CD4-positive, alpha-beta T cell treated with Interleukin-4 for 1 hour (primary cell): ENCODE results near the gene SMIM8.

Experiments
- DNase-seq, 2 donors: peaks; one replicate each; pipeline ENCODE4 v3.0.0-alpha.2; 2020 to 2022

Gene SMIM8

DNA sequence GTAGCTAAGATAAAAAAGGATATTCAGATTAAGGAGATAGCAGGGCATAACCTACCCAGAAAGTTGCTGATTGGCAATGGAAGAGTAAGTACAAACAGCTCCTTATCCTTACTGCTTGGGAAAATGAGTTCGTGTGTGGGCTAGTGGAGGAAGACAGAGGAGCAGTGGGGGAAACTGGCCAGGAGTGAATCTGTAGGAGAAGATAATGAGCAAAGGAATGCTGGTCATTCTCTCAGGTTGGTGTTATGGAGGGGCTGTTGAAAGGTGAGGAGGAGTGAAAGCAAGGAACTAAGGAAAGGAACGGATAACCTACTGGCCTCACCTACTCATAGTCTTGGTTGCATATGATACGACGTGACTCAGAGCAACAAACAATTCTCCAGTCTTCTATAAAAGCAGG, 14.0 kb downstream of the SMIM8 start:
- DNase-seq: no peak

DNA sequence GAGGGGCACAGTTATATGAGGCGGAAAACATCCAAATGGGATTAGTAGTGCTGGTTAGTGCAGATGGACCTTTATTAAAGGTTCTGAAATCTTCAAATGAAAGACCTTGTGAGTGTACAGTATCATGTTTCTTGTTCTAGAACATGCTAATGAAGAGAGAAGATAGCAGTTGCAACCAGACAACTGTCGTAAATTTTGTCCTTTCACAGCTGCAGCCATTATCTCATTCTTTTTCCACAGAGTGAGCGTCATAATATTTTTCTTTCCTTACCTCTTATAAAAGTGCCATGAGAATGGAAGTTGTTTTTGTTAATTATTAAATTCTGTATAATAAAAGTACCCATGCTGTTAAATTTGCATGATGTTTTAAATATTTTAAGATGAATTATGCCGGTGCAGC, 17.8 kb downstream of the SMIM8 start:
- DNase-seq: no peak

DNA sequence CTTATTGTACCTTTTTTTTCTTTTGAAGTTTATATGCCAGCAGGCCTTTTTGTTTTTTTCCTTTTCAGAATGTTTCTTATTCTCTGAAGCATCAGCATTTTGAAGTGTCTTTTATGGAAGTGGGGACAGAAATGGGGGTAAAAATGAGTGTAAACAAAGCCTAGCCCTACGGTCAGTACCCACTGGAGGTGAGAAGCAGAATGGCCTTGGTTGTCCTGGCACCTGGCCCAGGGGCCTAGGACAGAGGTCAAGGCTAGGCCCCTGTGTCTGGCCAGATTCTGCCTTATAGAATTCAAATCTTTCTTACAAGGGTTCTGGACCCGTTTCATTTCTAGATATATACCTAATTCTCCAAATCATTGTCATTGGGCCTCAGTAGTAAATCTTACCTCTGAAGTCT, 18.8 kb downstream of the SMIM8 start:
- no peak for DNase-seq

GRCh38 chr6:87341899-87342298, 19.5 kb downstream of the SMIM8 start:
- no peak for DNase-seq

GRCh38 chr6:87342829-87343228, 20.4 kb downstream of the SMIM8 start:
- no peak for DNase-seq

DNA sequence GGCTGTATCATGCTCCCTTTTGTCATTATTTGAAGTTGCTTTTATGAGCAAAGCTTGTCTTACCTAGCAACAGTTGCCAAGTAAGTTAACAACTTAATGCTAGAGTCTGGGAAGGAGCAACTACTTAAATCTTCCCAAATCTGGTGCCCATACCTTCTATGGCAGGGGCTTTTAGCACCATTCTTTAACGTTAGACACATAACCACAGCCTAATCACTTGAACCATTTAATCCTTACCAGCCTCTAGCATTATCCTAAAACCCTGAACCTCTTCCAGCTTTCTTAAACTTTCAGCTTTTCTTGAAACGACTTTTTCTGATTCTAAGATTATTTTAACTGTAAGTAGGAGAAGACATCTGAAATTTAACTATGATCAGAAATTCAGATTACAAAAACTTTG, 22.3 kb downstream of the SMIM8 start, which contains the start of gene C6orf163:
Gene C6orf163, plus strand, starts transcription at position 83 of the 400 bp plus-strand sequence. Its CDS starts 287 bp downstream, at position 370.
- DNase-seq: no peak

DNA sequence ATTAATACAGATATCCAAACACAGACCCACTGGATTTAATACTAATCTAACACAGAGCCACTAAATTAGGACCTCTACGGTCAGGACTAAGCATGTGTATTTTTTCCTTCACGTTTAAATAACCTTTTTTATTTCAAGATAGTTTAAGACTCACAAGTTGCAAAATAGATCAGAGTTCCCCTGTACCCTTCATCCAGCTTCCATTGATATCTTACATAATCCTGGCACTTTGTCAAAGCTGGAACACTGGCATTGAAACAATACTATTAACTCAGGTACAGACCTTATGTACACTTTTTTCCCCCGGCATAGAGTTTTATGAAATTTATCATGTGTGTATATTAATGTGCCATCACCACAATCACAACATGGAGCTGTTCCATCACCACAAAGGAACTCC, 24.3 kb downstream of the SMIM8 start:
- DNase-seq: no peak

- DNase-seq: no peak
These were observed 27.5 kb downstream of the SMIM8 start for GRCh38 chr6:87349896-87350295.

GRCh38 chr6:87350516-87350915, 28.1 kb downstream of the SMIM8 start:
- DNase-seq: no peak

GRCh38 chr6:87351583-87351982, 29.2 kb downstream of the SMIM8 start:
- no peak for DNase-seq

- no peak for DNase-seq
These were observed 33.8 kb downstream of the SMIM8 start for GRCh38 chr6:87356181-87356580.

- no peak for DNase-seq
These were observed 35.2 kb downstream of the SMIM8 start for GRCh38 chr6:87357479-87358196.

- DNase-seq: no peak
These were observed 42.3 kb downstream of the SMIM8 start for GRCh38 chr6:87364602-87365252.

DNA sequence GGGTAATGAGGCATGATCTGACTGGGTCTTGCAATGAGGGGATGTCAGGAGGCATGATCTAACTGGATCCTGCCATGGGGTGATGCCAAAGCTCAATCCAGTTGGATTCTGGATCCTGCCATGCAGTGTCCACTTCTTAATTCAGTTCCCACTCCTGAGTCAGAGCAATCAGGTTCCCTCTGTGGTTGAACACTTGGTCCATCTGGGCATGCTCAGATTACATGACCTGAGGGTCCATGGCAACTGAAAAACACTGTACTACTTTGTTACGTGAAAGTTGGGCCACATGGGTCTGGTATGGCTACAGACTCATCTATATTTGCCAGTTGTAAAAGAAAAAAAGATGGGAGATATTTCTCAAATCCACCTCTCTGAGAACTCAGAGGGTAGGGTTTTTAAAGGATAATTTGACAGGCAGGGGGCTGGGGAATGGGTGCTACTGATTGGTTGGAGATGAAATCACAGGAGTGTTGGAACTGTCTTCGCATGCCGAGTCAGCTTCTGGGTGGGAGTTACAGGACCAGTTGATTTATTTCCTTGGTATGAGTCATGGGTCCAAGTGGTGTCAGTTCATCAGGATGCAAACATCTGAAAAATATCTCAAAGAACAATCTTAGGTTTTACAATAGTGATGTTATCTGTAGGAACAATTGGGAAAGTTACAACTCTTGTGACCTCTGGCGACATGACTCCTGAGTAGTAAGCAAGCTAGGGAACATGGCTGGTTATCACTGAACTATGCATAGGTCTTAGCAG, 43.9 kb downstream of the SMIM8 start:
- no peak for DNase-seq

GRCh38 chr6:87366899-87367298, 44.5 kb downstream of the SMIM8 start:
- DNase-seq: no peak

- no peak for DNase-seq
These were observed 51.0 kb downstream of the SMIM8 start for GRCh38 chr6:87373377-87373776.

GRCh38 chr6:87375315-87375714, 52.9 kb downstream of the SMIM8 start:
- no peak for DNase-seq

- no peak for DNase-seq
These were observed 54.3 kb downstream of the SMIM8 start for GRCh38 chr6:87376643-87377042.

DNA sequence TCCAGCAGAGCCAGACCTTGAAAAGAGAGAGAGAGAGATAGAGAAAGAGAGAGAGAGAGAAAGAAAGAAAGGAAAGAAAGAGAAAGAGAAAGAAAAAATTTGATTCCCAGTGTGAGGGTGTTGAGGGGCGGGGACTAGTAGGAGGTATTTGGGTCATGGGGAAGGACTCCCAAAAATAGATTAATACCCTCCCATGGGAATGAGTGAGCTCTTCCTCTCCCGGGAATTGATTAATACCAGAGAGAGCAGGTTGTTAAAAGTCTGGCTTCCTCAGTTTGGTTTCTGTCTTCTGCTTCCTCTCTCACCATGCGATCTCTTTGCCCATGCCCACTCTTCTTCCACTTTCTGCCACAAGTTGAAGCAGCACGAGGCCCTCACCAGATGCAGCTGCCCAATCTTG, 56.6 kb downstream of the SMIM8 start:
- no peak for DNase-seq

DNA sequence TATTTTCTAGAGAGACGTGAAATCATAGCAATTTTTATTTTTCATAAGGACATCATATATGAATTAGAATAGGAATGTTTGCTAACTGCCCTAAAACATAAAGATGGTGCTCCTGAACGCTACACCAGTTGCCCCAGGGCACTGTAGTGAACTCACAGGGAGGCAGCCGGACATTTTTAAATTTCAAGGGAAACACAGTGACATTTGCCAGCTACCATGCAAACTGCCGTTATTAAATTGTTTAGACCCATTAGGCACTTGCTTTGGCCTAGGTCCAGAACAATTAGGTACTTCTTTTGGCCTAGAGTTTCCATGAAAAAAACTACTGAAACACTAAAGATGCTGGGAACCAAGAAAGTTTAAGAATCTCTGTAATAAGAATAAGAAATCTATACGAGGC, 60.5 kb downstream of the SMIM8 start:
- no peak for DNase-seq

- no peak for DNase-seq
These were observed 61.6 kb downstream of the SMIM8 start for GRCh38 chr6:87384038-87384437.

GRCh38 chr6:87384449-87384848, 62.1 kb downstream of the SMIM8 start:
- no peak for DNase-seq

DNA sequence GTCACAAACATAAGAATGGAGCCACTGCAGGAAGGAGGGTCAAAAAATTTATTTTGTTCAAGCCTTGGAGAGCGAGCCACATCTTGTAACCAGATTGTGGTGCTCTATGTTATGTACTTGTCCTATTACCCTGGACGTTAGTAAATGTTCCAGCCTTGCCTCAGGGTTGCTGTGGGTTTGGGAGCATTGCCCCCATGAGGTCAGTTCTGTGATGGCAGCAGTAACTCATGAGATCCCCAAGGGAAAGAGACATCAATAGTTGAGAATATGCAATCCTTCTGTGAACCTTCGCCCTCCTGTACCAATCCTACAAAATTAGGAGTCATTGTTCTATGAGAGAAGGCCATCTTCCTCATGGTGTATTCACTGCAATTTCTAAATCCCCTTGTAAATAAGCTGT, 68.9 kb downstream of the SMIM8 start:
- DNase-seq: no peak
